ENCODE data around the gene TVP23B. TPM values are rescaled to one million over a fixed set of nuclear protein-coding genes. Genes with fewer than 3 reads are reported as not detected.

Gene TVP23B
- total RNA-seq, 1 experiment from 2014 or later, result 47.8 TPM

DNA sequence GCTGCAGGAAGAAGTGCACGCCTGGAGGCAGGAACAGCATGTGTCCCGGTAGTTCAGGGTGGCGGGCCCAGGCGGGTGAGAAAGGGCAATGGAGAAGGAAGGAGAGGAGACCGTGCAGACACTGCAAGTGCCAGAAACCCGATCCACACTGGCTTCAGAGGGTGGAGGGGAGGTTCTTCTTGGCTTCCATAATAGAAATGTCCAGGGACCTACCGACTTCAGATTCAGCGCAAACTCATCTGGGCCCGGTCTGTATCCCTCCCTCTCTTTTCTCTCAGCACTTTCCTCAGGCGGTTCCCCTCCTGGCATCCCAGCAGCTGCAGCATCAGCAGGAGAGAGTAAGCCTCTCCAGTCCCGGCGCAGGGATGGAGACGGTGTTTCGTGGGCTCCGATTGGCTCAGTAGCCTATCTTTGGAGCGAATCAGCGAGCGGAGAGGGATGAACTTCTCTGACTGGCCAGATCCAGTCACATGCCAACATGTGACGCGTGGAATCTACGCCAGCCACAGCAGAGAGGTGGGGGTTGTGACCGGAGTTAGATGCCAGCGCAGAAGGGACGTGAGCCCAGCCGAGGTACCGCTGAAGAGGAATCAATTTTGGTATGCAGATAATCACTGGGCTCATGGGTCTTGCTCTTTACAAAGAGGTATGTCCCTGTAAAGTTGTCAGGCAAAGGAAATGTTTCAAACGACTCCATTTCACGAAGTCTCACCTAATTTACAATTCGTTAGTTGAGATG lies 75.0 kb downstream of the TVP23B start:
- no peaks in the 10 kb centered on the region for H4K20me1 ChIP-seq (ENCODE audit: insufficient read depth)
- ChIA-PET RAD21 (ENCODE audit: low non-redundant PET in 1 of 2, low total read pairs in 2 of 2, uncharacterized antibody in 2 of 2, unreplicated experiment in 2 of 2) (no interaction called here), CTCF (no interaction called here), POLR2A (no interaction called here)
- H3K79me2 ChIP-seq (ENCODE audit: insufficient read depth, low read length), result peaks cover 23% of the 10 kb centered on the region
- TF ChIP-seq, protein P1, sequence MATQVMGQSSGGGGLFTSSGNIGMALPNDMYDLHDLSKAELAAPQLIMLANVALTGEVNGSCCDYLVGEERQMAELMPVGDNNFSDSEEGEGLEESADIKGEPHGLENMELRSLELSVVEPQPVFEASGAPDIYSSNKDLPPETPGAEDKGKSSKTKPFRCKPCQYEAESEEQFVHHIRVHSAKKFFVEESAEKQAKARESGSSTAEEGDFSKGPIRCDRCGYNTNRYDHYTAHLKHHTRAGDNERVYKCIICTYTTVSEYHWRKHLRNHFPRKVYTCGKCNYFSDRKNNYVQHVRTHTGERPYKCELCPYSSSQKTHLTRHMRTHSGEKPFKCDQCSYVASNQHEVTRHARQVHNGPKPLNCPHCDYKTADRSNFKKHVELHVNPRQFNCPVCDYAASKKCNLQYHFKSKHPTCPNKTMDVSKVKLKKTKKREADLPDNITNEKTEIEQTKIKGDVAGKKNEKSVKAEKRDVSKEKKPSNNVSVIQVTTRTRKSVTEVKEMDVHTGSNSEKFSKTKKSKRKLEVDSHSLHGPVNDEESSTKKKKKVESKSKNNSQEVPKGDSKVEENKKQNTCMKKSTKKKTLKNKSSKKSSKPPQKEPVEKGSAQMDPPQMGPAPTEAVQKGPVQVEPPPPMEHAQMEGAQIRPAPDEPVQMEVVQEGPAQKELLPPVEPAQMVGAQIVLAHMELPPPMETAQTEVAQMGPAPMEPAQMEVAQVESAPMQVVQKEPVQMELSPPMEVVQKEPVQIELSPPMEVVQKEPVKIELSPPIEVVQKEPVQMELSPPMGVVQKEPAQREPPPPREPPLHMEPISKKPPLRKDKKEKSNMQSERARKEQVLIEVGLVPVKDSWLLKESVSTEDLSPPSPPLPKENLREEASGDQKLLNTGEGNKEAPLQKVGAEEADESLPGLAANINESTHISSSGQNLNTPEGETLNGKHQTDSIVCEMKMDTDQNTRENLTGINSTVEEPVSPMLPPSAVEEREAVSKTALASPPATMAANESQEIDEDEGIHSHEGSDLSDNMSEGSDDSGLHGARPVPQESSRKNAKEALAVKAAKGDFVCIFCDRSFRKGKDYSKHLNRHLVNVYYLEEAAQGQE (IDR thresholded peaks at IDR 0.05; ENCODE audit: low read depth), result no peak
- peak; percentile 61 for TF ChIP-seq POLR2A (IDR thresholded peaks at IDR 0.05; ENCODE audit: borderline replicate concordance, extremely low read depth, insufficient read depth, insufficient read length)
- TF ChIP-seq, protein P2, sequence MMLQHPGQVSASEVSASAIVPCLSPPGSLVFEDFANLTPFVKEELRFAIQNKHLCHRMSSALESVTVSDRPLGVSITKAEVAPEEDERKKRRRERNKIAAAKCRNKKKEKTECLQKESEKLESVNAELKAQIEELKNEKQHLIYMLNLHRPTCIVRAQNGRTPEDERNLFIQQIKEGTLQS (IDR thresholded peaks at IDR 0.05), result no peak
- TF ChIP-seq, protein P3, sequence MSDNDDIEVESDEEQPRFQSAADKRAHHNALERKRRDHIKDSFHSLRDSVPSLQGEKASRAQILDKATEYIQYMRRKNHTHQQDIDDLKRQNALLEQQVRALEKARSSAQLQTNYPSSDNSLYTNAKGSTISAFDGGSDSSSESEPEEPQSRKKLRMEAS (IDR thresholded peaks at IDR 0.05), result peak; percentile 80
- TF ChIP-seq TCF7L2 (IDR thresholded peaks at IDR 0.05; ENCODE audit: borderline replicate concordance, extremely low read depth, insufficient read depth, insufficient read length), result no peak
- TF ChIP-seq YY1 (IDR thresholded peaks at IDR 0.05; ENCODE audit: extremely low read depth, insufficient replicate concordance, low read depth, low read length), result peak; percentile 38
- TF ChIP-seq SIN3A (IDR thresholded peaks at IDR 0.05; ENCODE audit: low read depth), result peak; percentile 58; the same call in 1 of the 2 replicates
- TF ChIP-seq CBX3 (IDR thresholded peaks at IDR 0.05; ENCODE audit: low read depth), result peak; percentile 47; the same call in 1 of the 2 replicates
- TF ChIP-seq POLR2AphosphoS5 (IDR thresholded peaks at IDR 0.05; ENCODE audit: low read depth, low read length), result peak; percentile 86
- TF ChIP-seq EZH2phosphoT487 (IDR thresholded peaks at IDR 0.05; ENCODE audit: borderline replicate concordance), result no peak
- TF ChIP-seq SP1 (IDR thresholded peaks at IDR 0.05; ENCODE audit: low read depth), result peak; percentile 78
- no peak for TF ChIP-seq CEBPB (IDR thresholded peaks at IDR 0.05; ENCODE audit: low read depth)
- BruUV-seq (replicated peaks), result TSS peak; percentile 87
- no peaks in the 10 kb centered on the region for H3K9me3 ChIP-seq (ENCODE audit: control insufficient read depth in 1 of 2, insufficient read depth in 1 of 2, low read depth in 1 of 2, low read length in 2 of 2)
- peak; percentile 91 for ATAC-seq
- H3K36me3 ChIP-seq (ENCODE audit: control insufficient read depth in 1 of 2, insufficient read depth in 2 of 2, low read length in 2 of 2), result no peaks in the 10 kb centered on the region
- intact Hi-C loops (cut with micrococcal nuclease), result no loop called here
- peak overlapping the region; percentile 72 to 86 for H3K4me3 ChIP-seq (replicated peaks in 1 of 2; ENCODE audit: low read depth in 1 of 2, low read length in 2 of 2)
- no peaks in the 10 kb centered on the region for H3K9me2 ChIP-seq (ENCODE audit: insufficient read depth)
- peak overlapping the region; percentile 88 for H3K4me2 ChIP-seq (ENCODE audit: low read length)
- H2AFZ ChIP-seq (ENCODE audit: low read depth, low read length, poor library complexity, severe bottlenecking), result peak overlapping the region; percentile 79
- H3K4me1 ChIP-seq (ENCODE audit: control insufficient read depth in 1 of 2, insufficient read depth in 2 of 2, low read length in 2 of 2), result peaks cover 15 to 36% of the 10 kb centered on the region in 2 experiments; a peak in 3 of 4 replicates
- H3K27ac ChIP-seq (ENCODE audit: low read depth, low read length), result peak overlapping the region; percentile 27
- H3K27me3 ChIP-seq (ENCODE audit: insufficient read depth, low read length), result no peaks in the 10 kb centered on the region
- DNase-seq (ENCODE audit: low read depth, low spot score), result peak; percentile 86
- peak overlapping the region; percentile 57 for H3K9ac ChIP-seq (ENCODE audit: low read length)

Other genes with a start within 250 kb of the TVP23B start
- not detected for gene TBC1D28, start 136.8 kb upstream of the TVP23B start, total RNA-seq (2021; ENCODE audit: unreplicated experiment)
- 3.1 TPM for gene FOXO3B, start 98.9 kb upstream of the TVP23B start, total RNA-seq (2021; ENCODE audit: unreplicated experiment)
- gene FBXW10, start 37.1 kb upstream of the TVP23B start, total RNA-seq (2021; ENCODE audit: unreplicated experiment), result not detected
- 37.8 TPM for gene PRPSAP2, start 76.9 kb downstream of the TVP23B start, total RNA-seq (2021; ENCODE audit: unreplicated experiment)
- gene SLC5A10, start 171.0 kb downstream of the TVP23B start, total RNA-seq (2021; ENCODE audit: unreplicated experiment), result not detected
- 33.9 TPM for gene FAM83G, start 223.6 kb downstream of the TVP23B start, total RNA-seq (2021; ENCODE audit: unreplicated experiment)

Measured in HCT116 (cell line).